Activated T-cell treated with anti-CD3 and anti-CD28 coated beads, Interleukin-2, amount 50 U/mL, for 1 hour (primary cell): ENCODE data around the gene AKR1B15.

Experiments used
- DNase-seq: peaks from one replicate; pipeline ENCODE4 v3.0.0-alpha.2; 2020

Gene AKR1B15

GRCh38 chr7:134619627-134620331 is 70.9 kb downstream of the AKR1B15 start:
- no peak for DNase-seq

- no peak for DNase-seq
Measured at GRCh38 chr7:134622303-134622995, 73.5 kb downstream of the AKR1B15 start.

- no peak for DNase-seq
Measured at GRCh38 chr7:134623193-134623592, 74.3 kb downstream of the AKR1B15 start.

- DNase-seq = no peak
Measured at GRCh38 chr7:134625550-134625949, 76.6 kb downstream of the AKR1B15 start.

- DNase-seq = no peak
Measured at GRCh38 chr7:134627109-134627774, 78.3 kb downstream of the AKR1B15 start.

- DNase-seq = no peak
Measured at GRCh38 chr7:134627775-134628153, 78.9 kb downstream of the AKR1B15 start.

GRCh38 chr7:134629445-134629844 is 80.5 kb downstream of the AKR1B15 start:
- no peak for DNase-seq
